ENCODE measurements around the gene C4orf36. TPM values are rescaled to one million over a fixed set of nuclear protein-coding genes. Genes with fewer than 3 reads are reported as not detected.

The C4orf36 gene
- total RNA-seq, 2 experiments from 2014 or later: 0.44 TPM; not detected in 1

- H3K36me3 Mint-ChIP-seq: peaks cover 7% of the 10 kb centered on the region
- no peaks in the 10 kb centered on the region for H3K9me3 Mint-ChIP-seq
- H3K4me3 Mint-ChIP-seq: no peak overlapping the region
- POLR2A ChIA-PET: no interaction called here
- no peaks in the 10 kb centered on the region for H3K27me3 Mint-ChIP-seq
- H3K27ac Mint-ChIP-seq: no peak overlapping the region
- peaks cover 5% of the 10 kb centered on the region for H3K4me1 Mint-ChIP-seq
- ATAC-seq (ENCODE audit: low read depth) (no peak), DNase-seq (no peak)
These were observed 34.3 kb upstream of the C4orf36 start for GRCh38 chr4:86926435-86927086.

- DNase-seq: no peak
- POLR2A ChIA-PET: no interaction called here
- Mint-ChIP-seq H3K27ac (no peak overlapping the region), H3K9me3 (no peaks in the 10 kb centered on the region), H3K4me3 (no peak overlapping the region), H3K27me3 (no peaks in the 10 kb centered on the region), H3K4me1 (peaks cover 10% of the 10 kb centered on the region), H3K36me3 (peaks cover 3% of the 10 kb centered on the region)
- no peak for ATAC-seq (ENCODE audit: low read depth)
These were observed 32.6 kb upstream of the C4orf36 start for GRCh38 chr4:86924811-86925210.

GRCh38 chr4:86921608-86922252, 29.5 kb upstream of the C4orf36 start:
- Mint-ChIP-seq H3K36me3 (peaks cover 1% of the 10 kb centered on the region), H3K27ac (no peak overlapping the region), H3K4me1 (peaks cover 12% of the 10 kb centered on the region), H3K27me3 (no peaks in the 10 kb centered on the region), H3K4me3 (no peak overlapping the region), H3K9me3 (no peaks in the 10 kb centered on the region)
- POLR2A ChIA-PET: interaction anchor here (0.5 to 1.8 kb wide), 2 partner anchors 13 to 236 kb away, joined by 6 to 10 read pairs; partner anchors contain the start of gene AFF1
- no peak for DNase-seq
- no peak for ATAC-seq (ENCODE audit: low read depth)

- peaks cover under 1% of the 10 kb centered on the region for H3K36me3 Mint-ChIP-seq
- no peaks in the 10 kb centered on the region for H3K9me3 Mint-ChIP-seq
- H3K27ac Mint-ChIP-seq: no peak overlapping the region
- DNase-seq (no peak), ATAC-seq (ENCODE audit: low read depth) (no peak)
- no peaks in the 10 kb centered on the region for H3K27me3 Mint-ChIP-seq
- POLR2A ChIA-PET: interaction anchor here (1.4 to 2.5 kb wide), 2 partner anchors 15 to 87 kb away, joined by 4 to 10 read pairs; partner anchors contain the start of gene AFF1
- no peak overlapping the region for H3K4me3 Mint-ChIP-seq
- H3K4me1 Mint-ChIP-seq: peaks cover 12% of the 10 kb centered on the region
These were observed 27.5 kb upstream of the C4orf36 start for GRCh38 chr4:86919561-86920223.

- POLR2A ChIA-PET: interaction anchor here (2.5 kb wide), 1 partner anchor 88 kb away, joined by 10 read pairs; no protein-coding TSS in a partner anchor
- DNase-seq (no peak), ATAC-seq (ENCODE audit: low read depth) (no peak)
- Mint-ChIP-seq H3K4me1 (peaks cover 12% of the 10 kb centered on the region), H3K9me3 (no peaks in the 10 kb centered on the region), H3K27me3 (no peaks in the 10 kb centered on the region), H3K27ac (no peak overlapping the region), H3K4me3 (no peak overlapping the region), H3K36me3 (no peaks in the 10 kb centered on the region)
These were observed 26.4 kb upstream of the C4orf36 start for GRCh38 chr4:86918539-86919072.

- no peaks in the 10 kb centered on the region for H3K36me3 Mint-ChIP-seq
- no peak for DNase-seq
- peaks cover 10% of the 10 kb centered on the region for H3K4me1 Mint-ChIP-seq
- H3K4me3 Mint-ChIP-seq: no peak overlapping the region
- H3K27ac Mint-ChIP-seq: no peak overlapping the region
- H3K9me3 Mint-ChIP-seq: no peaks in the 10 kb centered on the region
- ATAC-seq (ENCODE audit: low read depth): no peak
- no peaks in the 10 kb centered on the region for H3K27me3 Mint-ChIP-seq
- POLR2A ChIA-PET: no interaction called here
These were observed 25.2 kb upstream of the C4orf36 start for GRCh38 chr4:86917212-86918039.

GRCh38 chr4:86916392-86916791, 24.2 kb upstream of the C4orf36 start:
- Mint-ChIP-seq H3K9me3 (no peaks in the 10 kb centered on the region), H3K4me1 (peaks cover 10% of the 10 kb centered on the region), H3K27me3 (no peaks in the 10 kb centered on the region), H3K36me3 (no peaks in the 10 kb centered on the region), H3K27ac (no peak overlapping the region), H3K4me3 (no peak overlapping the region)
- no peak for ATAC-seq (ENCODE audit: low read depth)
- no peak for DNase-seq
- POLR2A ChIA-PET: no interaction called here

- H3K9me3 Mint-ChIP-seq: no peaks in the 10 kb centered on the region
- H3K4me1 Mint-ChIP-seq: peaks cover 11% of the 10 kb centered on the region
- no peak overlapping the region for H3K4me3 Mint-ChIP-seq
- no peaks in the 10 kb centered on the region for H3K27me3 Mint-ChIP-seq
- POLR2A ChIA-PET: no interaction called here
- DNase-seq (no peak), ATAC-seq (ENCODE audit: low read depth) (no peak)
- no peak overlapping the region for H3K27ac Mint-ChIP-seq
- no peaks in the 10 kb centered on the region for H3K36me3 Mint-ChIP-seq
These were observed 18.8 kb upstream of the C4orf36 start for GRCh38 chr4:86910820-86911684.

GRCh38 chr4:86910369-86910768, 18.1 kb upstream of the C4orf36 start:
- no peak overlapping the region for H3K4me3 Mint-ChIP-seq
- no peak overlapping the region for H3K27ac Mint-ChIP-seq
- no peaks in the 10 kb centered on the region for H3K27me3 Mint-ChIP-seq

GRCh38 chr4:86909546-86910295, 17.5 kb upstream of the C4orf36 start:
- H3K4me3 Mint-ChIP-seq: no peak overlapping the region
- H3K9me3 Mint-ChIP-seq: no peaks in the 10 kb centered on the region
- H3K4me1 Mint-ChIP-seq: peaks cover 11% of the 10 kb centered on the region
- H3K27ac Mint-ChIP-seq: no peak overlapping the region
- no peak for ATAC-seq (ENCODE audit: low read depth)
- H3K36me3 Mint-ChIP-seq: no peaks in the 10 kb centered on the region
- POLR2A ChIA-PET: interaction anchor here (1.8 kb wide), 1 partner anchor 97 kb away, joined by 6 read pairs; no protein-coding TSS in a partner anchor
- DNase-seq: no peak
- H3K27me3 Mint-ChIP-seq: no peaks in the 10 kb centered on the region

More at GRCh38 chr4:86910369-86910768, 18.1 kb upstream of the C4orf36 start:
- Mint-ChIP-seq H3K36me3 (no peaks in the 10 kb centered on the region), H3K4me1 (peaks cover 11% of the 10 kb centered on the region), H3K9me3 (no peaks in the 10 kb centered on the region)
- ATAC-seq (ENCODE audit: low read depth) (no peak), DNase-seq (no peak)
- POLR2A ChIA-PET: interaction anchor here (1.8 kb wide), 1 partner anchor 96 kb away, joined by 6 read pairs; no protein-coding TSS in a partner anchor

- H3K9me3 Mint-ChIP-seq: no peaks in the 10 kb centered on the region
- no peaks in the 10 kb centered on the region for H3K36me3 Mint-ChIP-seq
- POLR2A ChIA-PET: interaction anchor here (0.9 to 1.8 kb wide), 2 partner anchors 98 to 242 kb away, joined by 3 to 6 read pairs; no protein-coding TSS in a partner anchor
- ATAC-seq (ENCODE audit: low read depth) (no peak), DNase-seq (no peak)
- peaks cover 4% of the 10 kb centered on the region for H3K27me3 Mint-ChIP-seq
- H3K4me1 Mint-ChIP-seq: peaks cover 11% of the 10 kb centered on the region
- H3K27ac Mint-ChIP-seq: peak overlapping the region; percentile 57
- peak overlapping the region; percentile 70 for H3K4me3 Mint-ChIP-seq
These were observed 16.0 kb upstream of the C4orf36 start for GRCh38 chr4:86908251-86908657.

All from activated naive CD8-positive, alpha-beta T cell treated with anti-CD3 and anti-CD28 coated beads, Interleukin-2, amount 10 ng/mL, durations not matched to agents 7 days and 5 days (primary cell).